ENCODE results near the gene FZR1. TPM values are rescaled to one million over a fixed set of nuclear protein-coding genes. Genes with fewer than 3 reads are reported as not detected.

Gene FZR1
- total and polyA plus RNA-seq, 2 of the 13 experiments (the other 11 are each of a cell fraction or from before 2014, with no cell fraction given) = 29.0 to 30.8 TPM

GRCh38 chr19:3481241-3482090 is 24.6 kb upstream of the FZR1 start (continued):
- TF ChIP-seq ZBTB49 (CRISPR knock-in tag; IDR thresholded peaks at IDR 0.05; ENCODE audit: borderline replicate concordance) (no peak), NR3C1 (CRISPR knock-in tag; IDR thresholded peaks at IDR 0.05) (no peak), SNAPC5 (CRISPR knock-in tag; IDR thresholded peaks at IDR 0.05; ENCODE audit: borderline replicate concordance) (peak; percentile 50; the same call in 1 of the 2 replicates), ZBTB1 (CRISPR knock-in tag; IDR thresholded peaks at IDR 0.05; ENCODE audit: borderline replicate concordance) (no peak), MXI1 (IDR thresholded peaks at IDR 0.05; ENCODE audit: borderline replicate concordance, low read depth, low read length) (peak; percentile 45; the same call in 1 of the 3 replicates), ATF5 (CRISPR knock-in tag; IDR thresholded peaks at IDR 0.05; ENCODE audit: low read depth) (no peak), SETDB1 (CRISPR knock-in tag; IDR thresholded peaks at IDR 0.05; ENCODE audit: borderline replicate concordance) (peak; percentile 65; the same call in 1 of the 2 replicates), MNT (IDR thresholded peaks at IDR 0.05) (no peak), ZNF414 (CRISPR knock-in tag; IDR thresholded peaks at IDR 0.05) (no peak), NFKB2 (CRISPR knock-in tag; IDR thresholded peaks at IDR 0.05; ENCODE audit: borderline replicate concordance) (peak; percentile 93), DMAP1 (CRISPR knock-in tag; IDR thresholded peaks at IDR 0.05) (peak; percentile 42; the same call in 1 of the 2 replicates), ZNF768 (CRISPR knock-in tag; IDR thresholded peaks at IDR 0.05) (0 out of 2 replicates have a peak, but pooled peaks have one; percentile 58), GMEB1 (CRISPR knock-in tag; IDR thresholded peaks at IDR 0.05; ENCODE audit: borderline replicate concordance) (peak; percentile 37; the same call in 1 of the 2 replicates), CEBPG (CRISPR knock-in tag; IDR thresholded peaks at IDR 0.05) (no peak), PRDM15 (CRISPR knock-in tag; IDR thresholded peaks at IDR 0.05) (no peak; the same call in 1 of the 2 replicates)

Data from HepG2 (cell line).